Bronchial epithelial cell (primary cell): ENCODE results near the gene ZNF148. TPM values are rescaled to one million over a fixed set of nuclear protein-coding genes. Genes with fewer than 3 reads are reported as not detected.

Experiments used
- DNase-seq: peaks from one replicate; pipeline ENCODE4 v3.0.0-alpha.2; 2010; ENCODE audit warnings: low read depth
- FAIRE-seq: peaks from 2 replicates; lab custom pipeline; 2011; peaks lifted over from hg19 to GRCh38; lab: Jason Lieb, UNC
- H3K27me3 ChIP-seq: 2 replicates; pipeline ENCODE4 v1.5.1; 2011; ENCODE audit warnings: low read length; ENCODE audit not compliant: control insufficient read depth, insufficient read depth
- H3K36me3 ChIP-seq: 2 replicates; pipeline ENCODE4 v1.5.1; 2011; ENCODE audit warnings: low read length; ENCODE audit not compliant: control insufficient read depth, insufficient read depth
- H3K4me3 ChIP-seq: 2 replicates; pipeline ENCODE4 v1.5.1; 2011; ENCODE audit warnings: mild to moderate bottlenecking, low read depth, low read length, control low read depth
- CTCF ChIP-seq: IDR thresholded peaks from 2 replicates; pipeline ENCODE4 v1.5.1; 2011; ENCODE audit warnings: mild to moderate bottlenecking, moderate library complexity, low read length, control low read depth, inconsistent platforms; ENCODE audit not compliant: insufficient read depth, severe bottlenecking
- total RNA-seq: library from RNA; depleted of rRNA; stranded (reverse); fragments of >200 nt; gene quantifications from 2 replicates; pipeline ENCODE4 v1.2.1, GENCODE V29; 2014

The ZNF148 gene
- total RNA-seq, 1 donor from 2014 or later = 26.1 TPM

GRCh38 chr3:125367403-125368230 is 7.5 kb downstream of the ZNF148 start:
- DNase-seq (no peak), FAIRE-seq (no peak)
- Histone ChIP-seq H3K36me3 (no peaks in the 10 kb centered on the region), H3K27me3 (no peaks in the 10 kb centered on the region), H3K4me3 (no peak overlapping the region)
- TF ChIP-seq CTCF = no peak

- H3K36me3 ChIP-seq = no peaks in the 10 kb centered on the region
- H3K4me3 ChIP-seq = no peak overlapping the region
- TF ChIP-seq CTCF = no peak
- no peaks in the 10 kb centered on the region for H3K27me3 ChIP-seq
- FAIRE-seq = no peak
- no peak for DNase-seq
Observed at GRCh38 chr3:125366132-125366531, 9.0 kb downstream of the ZNF148 start.

- FAIRE-seq = no peak
- DNase-seq = no peak
- Histone ChIP-seq H3K27me3 (no peaks in the 10 kb centered on the region), H3K36me3 (no peaks in the 10 kb centered on the region), H3K4me3 (no peak overlapping the region)
- no peak for TF ChIP-seq CTCF
Observed at GRCh38 chr3:125359700-125360099, 15.4 kb downstream of the ZNF148 start.

GRCh38 chr3:125358923-125359322 is 16.2 kb downstream of the ZNF148 start:
- DNase-seq = no peak
- H3K36me3 ChIP-seq = no peaks in the 10 kb centered on the region
- no peaks in the 10 kb centered on the region for H3K27me3 ChIP-seq
- TF ChIP-seq CTCF = no peak
- no peak for FAIRE-seq
- no peak overlapping the region for H3K4me3 ChIP-seq

- DNase-seq = no peak
- no peaks in the 10 kb centered on the region for H3K36me3 ChIP-seq
- no peak for FAIRE-seq
- H3K4me3 ChIP-seq = peak overlapping the region; percentile 48
- no peak for TF ChIP-seq CTCF
- no peaks in the 10 kb centered on the region for H3K27me3 ChIP-seq
Observed at GRCh38 chr3:125357837-125358236, 17.3 kb downstream of the ZNF148 start.
